Tibial artery (tissue), 4 donors: ENCODE results near the gene GRID2.

ENCODE experiments used
- DNase-seq, 2 donors: peaks; one replicate each; pipeline ENCODE4 v3.0.0-alpha.2; 2019
- H3K27ac ChIP-seq, 2 donors: fragments of 200-600 bp; sonication (generic) in 1 of 2; 1 replicate in 1 of 2; 2 replicates in 1 of 2; pipeline ENCODE4 v1.5.1; 2018 to 2019; ENCODE audit warnings: mild to moderate bottlenecking in 1 of 2
- H3K27me3 ChIP-seq, 2 donors: fragments of 200-600 bp; sonication (generic) in 1 of 2; one replicate each; pipeline versions ENCODE4 v1.5.1 to v1.6.0; 2016 to 2019
- H3K36me3 ChIP-seq, 3 donors: fragments of 200-600 bp; sonication (generic) in 2 of 3; one replicate each; pipeline ENCODE4 v1.5.1; 2016 to 2019; ENCODE audit warnings: mild to moderate bottlenecking in 2 of 3
- H3K4me1 ChIP-seq, 4 donors: fragments of 200-600 bp; sonication (generic) in 2 of 4; 1 replicate in 3 of 4; 2 replicates in 1 of 4; pipeline ENCODE4 v1.5.1; 2016 to 2019
- H3K4me3 ChIP-seq, 2 donors: fragments of 200-600 bp; sonication (generic) in 1 of 2; 1 replicate in 1 of 2; 2 replicates in 1 of 2; pipeline ENCODE4 v1.5.1; 2018 to 2019; ENCODE audit warnings: mild to moderate bottlenecking in 2 of 2
- H3K9me3 ChIP-seq, 3 donors: fragments of 200-600 bp; sonication (generic) in 1 of 3; one replicate each; pipeline ENCODE4 v1.5.1; 2016 to 2019
- intact Hi-C: fragments of 100-400 bp; cut with DNase I; formaldehyde crosslinking; loops from one replicate; pipeline ENCODE4 v1.15.0; 2023; ENCODE audit warnings: low total_unique reads
- TF ChIP-seq, protein P1 (sequence below), 2 experiments: fragments of 200-600 bp in 1 of 2; fragments of 450-650 bp in 1 of 2; IDR thresholded peaks; one replicate each; pipeline ENCODE4 v1.5.1; 2017 to 2019; ENCODE audit warnings: antibody characterized with exemption in 2 of 2, mild to moderate bottlenecking in 1 of 2, moderate library complexity in 1 of 2

The GRID2 gene

DNA sequence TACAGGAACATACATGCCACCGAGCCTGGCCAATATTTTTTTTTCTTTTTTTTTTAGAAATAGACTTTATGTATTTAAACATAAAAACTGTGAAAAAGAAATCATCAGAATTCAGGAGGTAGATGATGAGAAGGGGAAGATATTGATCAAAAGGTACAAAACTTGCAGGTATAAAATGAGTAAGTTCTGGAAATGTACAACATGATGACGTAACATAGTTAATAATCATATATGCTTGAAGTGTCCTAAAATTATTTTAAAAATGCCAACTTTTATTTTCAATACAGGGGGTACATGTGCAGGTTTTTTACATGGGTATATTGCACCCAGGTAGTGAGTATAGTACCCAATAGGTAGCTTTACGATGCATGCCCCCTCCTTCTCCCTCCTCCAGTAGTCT lies 337.6 kb downstream of the GRID2 start:
- intact Hi-C loops: no loop called here
- no peaks in the 10 kb centered on the region for H3K4me1 ChIP-seq
- H3K27ac ChIP-seq: no peak overlapping the region
- TF ChIP-seq, protein P1, sequence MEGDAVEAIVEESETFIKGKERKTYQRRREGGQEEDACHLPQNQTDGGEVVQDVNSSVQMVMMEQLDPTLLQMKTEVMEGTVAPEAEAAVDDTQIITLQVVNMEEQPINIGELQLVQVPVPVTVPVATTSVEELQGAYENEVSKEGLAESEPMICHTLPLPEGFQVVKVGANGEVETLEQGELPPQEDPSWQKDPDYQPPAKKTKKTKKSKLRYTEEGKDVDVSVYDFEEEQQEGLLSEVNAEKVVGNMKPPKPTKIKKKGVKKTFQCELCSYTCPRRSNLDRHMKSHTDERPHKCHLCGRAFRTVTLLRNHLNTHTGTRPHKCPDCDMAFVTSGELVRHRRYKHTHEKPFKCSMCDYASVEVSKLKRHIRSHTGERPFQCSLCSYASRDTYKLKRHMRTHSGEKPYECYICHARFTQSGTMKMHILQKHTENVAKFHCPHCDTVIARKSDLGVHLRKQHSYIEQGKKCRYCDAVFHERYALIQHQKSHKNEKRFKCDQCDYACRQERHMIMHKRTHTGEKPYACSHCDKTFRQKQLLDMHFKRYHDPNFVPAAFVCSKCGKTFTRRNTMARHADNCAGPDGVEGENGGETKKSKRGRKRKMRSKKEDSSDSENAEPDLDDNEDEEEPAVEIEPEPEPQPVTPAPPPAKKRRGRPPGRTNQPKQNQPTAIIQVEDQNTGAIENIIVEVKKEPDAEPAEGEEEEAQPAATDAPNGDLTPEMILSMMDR (IDR thresholded peaks at IDR 0.05): no peak
- no peaks in the 10 kb centered on the region for H3K36me3 ChIP-seq
- no peak for DNase-seq
- no peaks in the 10 kb centered on the region for H3K27me3 ChIP-seq
- no peaks in the 10 kb centered on the region for H3K9me3 ChIP-seq
- H3K4me3 ChIP-seq: no peak overlapping the region

DNA sequence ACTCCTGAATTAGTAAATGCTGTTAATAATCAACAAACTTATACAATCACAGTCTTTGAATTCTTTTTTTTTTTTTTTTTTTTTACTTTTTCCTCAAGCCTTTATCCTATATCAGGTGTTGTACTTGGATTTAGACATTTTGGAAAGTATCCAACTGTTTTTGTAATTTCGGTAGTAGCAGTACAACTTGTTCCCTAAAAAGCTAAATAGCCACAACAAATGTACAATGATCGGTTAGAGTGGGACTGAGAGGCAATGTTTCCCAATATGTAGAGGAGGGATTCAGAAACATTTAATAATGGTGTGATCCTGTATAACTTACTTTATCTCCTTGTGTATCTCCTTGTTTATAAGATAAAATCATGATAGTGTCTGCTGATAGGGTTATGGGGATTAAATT lies 343.1 kb downstream of the GRID2 start:
- TF ChIP-seq, protein P1 (IDR thresholded peaks at IDR 0.05): no peak
- Histone ChIP-seq H3K27me3 (no peaks in the 10 kb centered on the region), H3K36me3 (no peaks in the 10 kb centered on the region), H3K4me3 (no peak overlapping the region), H3K9me3 (no peaks in the 10 kb centered on the region), H3K27ac (no peak overlapping the region), H3K4me1 (no peaks in the 10 kb centered on the region)
- no peak for DNase-seq
- intact Hi-C loops: no loop called here

DNA sequence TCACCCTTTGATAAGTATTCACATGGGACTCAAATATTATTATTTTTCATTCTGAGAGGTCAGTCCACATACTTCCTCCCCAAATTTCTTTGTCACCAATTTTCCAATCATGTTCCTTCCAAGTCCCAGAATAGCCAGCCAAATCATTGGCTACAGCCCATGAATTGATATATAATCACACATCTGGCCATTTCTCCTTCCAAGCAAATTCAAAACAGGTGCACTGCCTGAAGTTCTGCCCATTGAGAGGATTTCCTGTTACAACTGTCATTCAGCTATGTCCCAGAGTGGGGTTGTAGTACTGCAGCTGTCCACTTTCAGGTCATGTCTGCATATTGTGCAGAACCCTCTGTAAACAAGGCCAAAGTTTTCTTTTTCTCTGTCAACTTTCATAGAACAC lies 347.8 kb downstream of the GRID2 start:
- DNase-seq: no peak
- Histone ChIP-seq H3K4me3 (no peak overlapping the region), H3K4me1 (no peaks in the 10 kb centered on the region), H3K36me3 (no peaks in the 10 kb centered on the region), H3K27me3 (no peaks in the 10 kb centered on the region), H3K9me3 (no peaks in the 10 kb centered on the region), H3K27ac (no peak overlapping the region)
- intact Hi-C loops: no loop called here
- TF ChIP-seq, protein P1 (IDR thresholded peaks at IDR 0.05): no peak

DNA sequence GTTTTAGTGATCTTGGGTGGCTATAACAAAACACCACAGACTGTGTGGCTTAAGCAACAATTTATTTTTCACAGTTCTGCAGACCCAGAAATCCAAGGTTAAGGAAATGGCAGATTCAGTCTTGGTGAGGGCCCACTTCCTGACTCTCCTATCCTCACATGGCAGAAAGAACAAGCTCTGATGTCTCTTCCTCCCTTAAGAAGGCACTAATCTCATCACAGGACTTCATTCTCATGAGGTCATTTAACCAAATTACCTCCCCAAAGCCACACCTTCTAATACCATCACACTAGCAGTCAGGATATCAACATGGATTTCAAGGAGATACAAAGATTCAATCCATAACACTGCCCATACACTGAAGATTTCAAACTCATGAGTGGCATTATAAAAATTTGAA lies 350.3 kb downstream of the GRID2 start:
- Histone ChIP-seq H3K9me3 (no peaks in the 10 kb centered on the region), H3K27me3 (no peaks in the 10 kb centered on the region), H3K4me3 (no peak overlapping the region), H3K27ac (no peak overlapping the region), H3K4me1 (no peaks in the 10 kb centered on the region), H3K36me3 (no peaks in the 10 kb centered on the region)
- intact Hi-C loops: no loop called here
- DNase-seq: no peak
- TF ChIP-seq, protein P1 (IDR thresholded peaks at IDR 0.05): no peak

DNA sequence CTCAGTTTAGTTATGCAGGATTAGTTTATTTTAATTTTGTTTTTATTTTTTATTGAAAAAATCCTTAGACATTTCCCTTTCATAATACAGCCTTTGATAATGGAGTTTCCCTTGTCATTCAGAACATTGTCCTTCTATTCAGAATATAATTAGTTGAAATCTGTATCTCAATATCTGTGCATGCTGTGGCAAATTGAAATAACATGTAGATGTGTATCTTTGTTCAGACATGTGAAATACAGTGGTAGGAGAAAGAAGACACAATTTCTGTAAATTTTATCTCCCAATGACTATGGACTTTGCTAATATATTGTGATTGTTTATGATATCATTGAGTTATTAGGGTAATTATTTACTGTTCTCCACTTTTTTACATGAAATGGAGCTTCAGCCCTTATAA lies 353.9 kb downstream of the GRID2 start:
- TF ChIP-seq, protein P1 (IDR thresholded peaks at IDR 0.05): no peak
- H3K27me3 ChIP-seq: no peaks in the 10 kb centered on the region
- H3K4me1 ChIP-seq: no peaks in the 10 kb centered on the region
- DNase-seq: no peak
- H3K36me3 ChIP-seq: no peaks in the 10 kb centered on the region
- intact Hi-C loops: no loop called here
- H3K9me3 ChIP-seq: no peaks in the 10 kb centered on the region
- no peak overlapping the region for H3K27ac ChIP-seq
- no peak overlapping the region for H3K4me3 ChIP-seq

DNA sequence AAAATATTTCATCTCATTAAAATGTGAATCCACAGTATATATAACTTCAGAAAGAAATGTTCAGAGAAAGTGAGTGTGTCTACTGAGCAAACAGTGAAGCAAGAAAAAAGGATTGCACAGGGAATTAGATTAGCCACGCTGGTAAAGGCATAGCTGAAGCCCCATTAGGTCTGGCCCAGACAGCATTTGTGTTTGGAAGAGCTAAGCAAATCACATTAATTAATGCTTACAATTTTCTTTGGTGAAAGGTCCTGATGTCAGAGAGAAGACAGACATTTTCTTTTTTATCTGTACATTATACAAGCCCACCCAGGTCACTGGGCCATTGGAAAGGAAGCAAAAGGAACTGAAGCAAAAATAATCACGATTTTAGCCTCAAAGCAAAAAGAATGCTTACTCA lies 354.6 kb downstream of the GRID2 start:
- intact Hi-C loops: no loop called here

More for the DNA sequence above, 354.6 kb downstream of the GRID2 start:
- Histone ChIP-seq H3K4me3 (no peak overlapping the region), H3K27ac (no peak overlapping the region), H3K4me1 (no peaks in the 10 kb centered on the region), H3K36me3 (no peaks in the 10 kb centered on the region), H3K9me3 (no peaks in the 10 kb centered on the region), H3K27me3 (no peaks in the 10 kb centered on the region)
- no peak for DNase-seq
- TF ChIP-seq, protein P1 (IDR thresholded peaks at IDR 0.05): no peak
